GM19351 (cell line): ENCODE results near the gene NCAM1.

Experiments used
- ATAC-seq: cut with Tn5 transposase; IDR thresholded peaks from one replicate; pipeline ENCODE4 v1.9.1; 2021; ENCODE audit warnings: mild to moderate bottlenecking, moderate library complexity; ENCODE audit not compliant: unreplicated experiment

Gene NCAM1

GRCh38 chr11:113082341-113082955 is 121.2 kb downstream of the NCAM1 start:
- ATAC-seq: no peak

GRCh38 chr11:113083571-113083970 is 122.4 kb downstream of the NCAM1 start:
- no peak for ATAC-seq

GRCh38 chr11:113084297-113084696 is 123.1 kb downstream of the NCAM1 start:
- no peak for ATAC-seq

- ATAC-seq: no peak
These were observed 124.2 kb downstream of the NCAM1 start for GRCh38 chr11:113085446-113085845.

- no peak for ATAC-seq
These were observed 126.5 kb downstream of the NCAM1 start for GRCh38 chr11:113087706-113088105.

- no peak for ATAC-seq
These were observed 129.7 kb downstream of the NCAM1 start for GRCh38 chr11:113090716-113091480.

GRCh38 chr11:113091481-113091780 is 130.2 kb downstream of the NCAM1 start:
- no peak for ATAC-seq

GRCh38 chr11:113096648-113097047 is 135.4 kb downstream of the NCAM1 start:
- no peak for ATAC-seq

GRCh38 chr11:113103932-113104690 is 142.9 kb downstream of the NCAM1 start:
- ATAC-seq: no peak

- ATAC-seq: no peak
These were observed 143.6 kb downstream of the NCAM1 start for GRCh38 chr11:113104691-113105251.

GRCh38 chr11:113105592-113105991 is 144.4 kb downstream of the NCAM1 start:
- no peak for ATAC-seq

- no peak for ATAC-seq
These were observed 145.3 kb downstream of the NCAM1 start for GRCh38 chr11:113106507-113106906.

GRCh38 chr11:113110046-113110445 is 148.8 kb downstream of the NCAM1 start:
- ATAC-seq: no peak

- no peak for ATAC-seq
These were observed 149.9 kb downstream of the NCAM1 start for GRCh38 chr11:113111156-113111555.

GRCh38 chr11:113112307-113112706 is 151.1 kb downstream of the NCAM1 start:
- ATAC-seq: no peak

GRCh38 chr11:113113801-113114704 is 152.8 kb downstream of the NCAM1 start:
- no peak for ATAC-seq

- ATAC-seq: no peak
These were observed 153.4 kb downstream of the NCAM1 start for GRCh38 chr11:113114705-113115027.

GRCh38 chr11:113118104-113118503 is 156.9 kb downstream of the NCAM1 start:
- ATAC-seq: no peak

- no peak for ATAC-seq
These were observed 157.9 kb downstream of the NCAM1 start for GRCh38 chr11:113119074-113119473.

- no peak for ATAC-seq
These were observed 158.9 kb downstream of the NCAM1 start for GRCh38 chr11:113119966-113120736.
